RWPE1 (cell line): Measurements from ENCODE around the gene C1QB.

Experiments used
- CTCF ChIA-PET: fragments of 350-600 bp; sonication (Branson Sonifier 250); formaldehyde crosslinking; extraction: SDS; loops from one replicate; lab custom pipeline; 2021; lab: Yijun Ruan, JAX
- POLR2A ChIA-PET: fragments of 400-600 bp; formaldehyde crosslinking; extraction: SDS; loops from one replicate; lab custom pipeline; 2020; ENCODE audit warnings: antibody characterized with exemption; ENCODE audit not compliant: low non-redundant PET; lab: Yijun Ruan, JAX
- DNase-seq: peaks from one replicate; pipeline ENCODE4 v3.0.0; 2012; ENCODE audit warnings: low spot score
- H3K27ac ChIP-seq: fragments of 450-650 bp; 2 replicates; pipeline ENCODE4 v1.5.1; 2017
- TF ChIP-seq, protein P1 (sequence below): fragments of 450-650 bp; conservative IDR thresholded peaks from 2 replicates; pipeline ENCODE4 v1.5.1; 2017; ENCODE audit warnings: low read depth, mild to moderate bottlenecking

The C1QB gene

DNA sequence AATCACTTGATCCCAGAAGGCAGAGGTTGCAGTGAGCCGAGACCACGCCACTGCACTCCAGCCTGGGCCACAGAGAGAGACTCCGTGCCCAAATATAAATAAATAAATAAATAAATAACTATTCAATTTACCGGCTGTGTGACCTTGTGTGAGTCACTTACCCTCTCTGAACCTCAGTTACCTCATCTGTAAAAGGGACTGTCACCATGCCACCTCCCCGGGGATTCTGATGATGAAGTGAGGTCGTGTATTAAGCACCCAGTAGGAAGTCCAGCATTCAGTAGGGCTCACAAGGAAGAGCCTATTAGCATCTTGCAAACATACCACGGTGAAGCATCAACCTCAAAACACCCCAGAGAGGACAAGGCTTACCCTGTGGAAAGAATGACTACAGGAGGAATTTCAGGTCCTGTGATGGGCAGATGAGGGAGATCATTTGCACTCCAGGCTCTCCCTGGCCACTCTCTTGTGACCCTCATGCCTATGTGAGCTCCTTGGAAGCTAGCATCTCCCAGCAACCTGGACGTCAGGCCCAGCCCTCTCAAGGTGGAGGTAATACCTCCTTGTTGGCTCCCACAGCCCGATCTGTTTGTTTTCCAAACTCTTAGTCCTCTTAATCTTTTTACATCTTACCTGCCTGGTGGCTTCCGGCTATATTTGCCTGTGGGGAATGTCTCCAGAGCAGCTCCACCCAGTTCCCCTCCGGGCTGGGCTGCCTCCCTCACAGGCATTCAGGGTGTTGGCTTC is 24.2 kb upstream of the C1QB start:
- TF ChIP-seq, protein P1, sequence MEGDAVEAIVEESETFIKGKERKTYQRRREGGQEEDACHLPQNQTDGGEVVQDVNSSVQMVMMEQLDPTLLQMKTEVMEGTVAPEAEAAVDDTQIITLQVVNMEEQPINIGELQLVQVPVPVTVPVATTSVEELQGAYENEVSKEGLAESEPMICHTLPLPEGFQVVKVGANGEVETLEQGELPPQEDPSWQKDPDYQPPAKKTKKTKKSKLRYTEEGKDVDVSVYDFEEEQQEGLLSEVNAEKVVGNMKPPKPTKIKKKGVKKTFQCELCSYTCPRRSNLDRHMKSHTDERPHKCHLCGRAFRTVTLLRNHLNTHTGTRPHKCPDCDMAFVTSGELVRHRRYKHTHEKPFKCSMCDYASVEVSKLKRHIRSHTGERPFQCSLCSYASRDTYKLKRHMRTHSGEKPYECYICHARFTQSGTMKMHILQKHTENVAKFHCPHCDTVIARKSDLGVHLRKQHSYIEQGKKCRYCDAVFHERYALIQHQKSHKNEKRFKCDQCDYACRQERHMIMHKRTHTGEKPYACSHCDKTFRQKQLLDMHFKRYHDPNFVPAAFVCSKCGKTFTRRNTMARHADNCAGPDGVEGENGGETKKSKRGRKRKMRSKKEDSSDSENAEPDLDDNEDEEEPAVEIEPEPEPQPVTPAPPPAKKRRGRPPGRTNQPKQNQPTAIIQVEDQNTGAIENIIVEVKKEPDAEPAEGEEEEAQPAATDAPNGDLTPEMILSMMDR, result no peak

DNA sequence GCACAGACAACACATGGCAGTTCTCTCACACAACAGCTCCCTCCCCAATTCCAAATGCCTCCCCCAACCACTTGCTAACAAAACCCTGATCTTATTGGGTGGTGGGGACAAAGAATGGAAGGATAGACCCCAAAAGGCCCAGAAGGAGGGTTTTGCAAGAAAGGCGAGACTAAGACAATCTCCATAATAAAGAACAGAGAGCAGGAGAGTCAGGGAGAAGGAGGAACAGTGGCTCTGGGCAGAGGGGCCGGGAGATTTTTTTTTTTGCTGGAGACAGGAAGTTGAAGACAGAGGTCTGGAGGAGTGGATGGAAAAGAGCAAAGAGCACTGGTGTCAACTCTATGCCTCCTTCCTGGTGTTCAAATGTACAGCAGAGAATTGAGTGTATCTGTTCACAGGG is 23.1 kb upstream of the C1QB start:
- CTCF ChIA-PET, result no interaction called here
- TF ChIP-seq, protein P1, result no peak
- no peak overlapping the region for H3K27ac ChIP-seq
- no peak for DNase-seq
- POLR2A ChIA-PET, result no interaction called here

More for the DNA sequence above, 24.2 kb upstream of the C1QB start:
- no peak overlapping the region for H3K27ac ChIP-seq
- POLR2A ChIA-PET, result no interaction called here
- CTCF ChIA-PET, result interaction anchor here (0.6 kb wide), 1 partner anchor 369 kb away, joined by 7 read pairs; no protein-coding TSS in a partner anchor
- DNase-seq, result no peak

DNA sequence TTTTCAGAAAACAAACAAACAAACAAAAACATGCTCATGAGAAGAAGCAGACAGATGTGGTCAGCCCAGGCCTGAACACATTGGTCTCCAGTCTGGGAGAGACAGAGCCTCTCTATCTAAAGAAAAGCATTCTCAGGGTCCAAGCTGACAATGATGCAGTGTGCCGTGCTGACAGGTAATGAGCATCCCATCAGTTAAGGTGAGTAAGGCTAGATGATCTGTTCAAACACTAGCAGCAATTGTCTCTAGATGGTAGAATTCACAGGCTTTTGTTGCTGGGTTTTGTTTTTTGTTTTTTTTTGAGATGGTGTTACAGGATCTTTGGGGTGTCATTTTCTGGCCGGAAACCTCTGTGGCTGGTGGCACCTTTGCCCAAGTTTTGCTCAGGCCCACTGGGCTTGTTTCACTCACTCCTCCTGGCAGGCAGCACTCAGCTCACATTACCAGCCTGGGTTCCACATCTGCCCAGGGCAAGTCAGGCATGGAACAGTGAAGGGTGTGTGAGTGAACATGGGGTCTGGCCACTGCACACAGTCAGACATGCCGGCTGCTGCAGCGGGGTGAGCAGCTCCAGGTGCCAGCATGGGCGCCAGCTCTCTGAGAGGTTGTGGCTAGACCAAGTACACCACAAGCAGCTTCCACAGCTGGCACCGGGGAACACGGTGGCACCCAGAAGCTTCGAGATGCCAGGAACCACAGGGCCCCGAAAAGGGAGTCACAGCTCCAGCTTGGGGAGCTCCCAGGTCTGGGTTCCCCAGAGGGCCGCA is 19.2 kb upstream of the C1QB start:
- H3K27ac ChIP-seq, result no peak overlapping the region
- ChIA-PET CTCF (interaction anchor here (0.7 to 4.0 kb wide), 4 partner anchors 8 to 225 kb away, joined by 3 to 12 read pairs (median 3); no protein-coding TSS in a partner anchor), POLR2A (no interaction called here)
- no peak for DNase-seq
- TF ChIP-seq, protein P1, result no peak

DNA sequence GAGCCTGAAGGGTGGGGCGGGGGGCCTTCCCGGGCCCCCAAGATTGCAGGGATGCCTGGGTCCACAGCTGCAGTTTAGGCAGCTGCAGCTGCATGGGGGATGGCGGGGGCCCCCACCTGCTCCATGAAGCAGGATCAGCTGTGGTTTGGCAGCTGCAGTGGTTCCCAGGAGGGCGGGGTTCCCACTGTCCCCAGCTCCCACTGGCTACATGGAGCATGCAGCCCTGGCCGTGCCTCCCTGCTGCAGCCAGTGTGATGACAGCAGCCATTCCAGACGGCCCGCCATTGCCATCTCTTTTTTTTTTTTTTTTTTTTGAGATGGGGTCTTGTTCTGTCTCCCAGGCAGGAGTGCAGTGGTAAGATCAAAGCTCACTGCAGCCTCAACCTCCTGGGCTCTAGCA is 17.6 kb upstream of the C1QB start:
- POLR2A ChIA-PET, result interaction anchor here (0.7 kb wide), 1 partner anchor 35 kb away, joined by 7 read pairs; no protein-coding TSS in a partner anchor

DNA sequence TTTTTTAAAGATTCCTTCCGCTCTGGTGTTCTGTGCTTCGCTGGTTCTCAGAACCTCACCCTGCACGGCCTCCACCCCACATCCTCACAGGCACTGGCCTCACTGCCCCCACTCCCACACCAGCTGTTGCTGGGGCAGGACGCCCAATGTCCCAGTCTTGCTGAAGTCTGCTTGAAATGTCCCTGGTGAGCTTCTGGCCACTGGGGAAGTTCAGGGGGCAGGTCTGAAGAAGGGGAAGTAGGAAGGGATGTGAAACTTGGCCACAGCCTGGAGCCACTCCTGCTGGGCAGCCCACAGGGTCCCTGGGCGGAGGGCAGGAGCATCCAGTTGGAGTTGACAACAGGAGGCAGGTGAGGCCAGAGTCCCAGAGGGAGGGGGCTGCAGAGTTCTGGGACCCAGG is 16.7 kb upstream of the C1QB start, which contains the start of gene C1QA:
Gene C1QA, plus strand, starts transcription at position 276 of the 400 bp plus-strand sequence. CDS start 989 bp downstream, outside the sequence.
- no peak for DNase-seq
- CTCF ChIA-PET, result interaction anchor here (0.5 to 4.0 kb wide), 2 partner anchors 17 to 216 kb away, joined by 6 to 12 read pairs; partner anchors contain the start of gene C1QB
- TF ChIP-seq, protein P1, result no peak
- no peak within 1 kb of the TSS for H3K27ac ChIP-seq
- POLR2A ChIA-PET, result no interaction called here

More for the DNA sequence above, 17.6 kb upstream of the C1QB start:
- TF ChIP-seq, protein P1, result no peak
- no peak for DNase-seq
- CTCF ChIA-PET, result interaction anchor here (0.7 to 4.0 kb wide), 2 partner anchors 77 to 215 kb away, joined by 3 to 12 read pairs; no protein-coding TSS in a partner anchor
- H3K27ac ChIP-seq, result no peak overlapping the region

DNA sequence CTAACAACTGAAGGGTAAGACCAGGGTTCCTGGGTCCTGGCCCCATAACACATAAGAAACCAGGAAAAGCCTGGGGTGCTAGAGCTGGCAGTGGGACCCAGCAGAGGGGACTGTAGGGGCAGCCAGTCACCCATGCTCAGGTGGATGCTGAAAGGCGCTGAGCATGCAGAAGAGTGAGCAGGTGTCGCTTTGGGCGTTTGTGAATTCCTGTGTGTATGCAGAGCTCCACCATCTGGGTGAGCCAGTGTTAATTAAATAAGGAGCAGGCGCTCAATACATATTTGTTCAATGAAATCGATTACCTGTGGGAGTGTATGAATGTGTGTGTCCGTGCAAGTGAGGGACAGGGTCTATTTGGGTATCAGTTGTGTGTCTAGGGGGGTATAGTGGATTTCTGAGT is 16.1 kb upstream of the C1QB start:
- no peak overlapping the region for H3K27ac ChIP-seq
- TF ChIP-seq, protein P1, result no peak
- CTCF ChIA-PET, result interaction anchor here (0.6 to 4.0 kb wide), 2 partner anchors 17 to 216 kb away, joined by 3 to 12 read pairs; no protein-coding TSS in a partner anchor
- POLR2A ChIA-PET, result no interaction called here
- no peak for DNase-seq
